ENCODE results near the gene VILL.

Gene VILL

DNA sequence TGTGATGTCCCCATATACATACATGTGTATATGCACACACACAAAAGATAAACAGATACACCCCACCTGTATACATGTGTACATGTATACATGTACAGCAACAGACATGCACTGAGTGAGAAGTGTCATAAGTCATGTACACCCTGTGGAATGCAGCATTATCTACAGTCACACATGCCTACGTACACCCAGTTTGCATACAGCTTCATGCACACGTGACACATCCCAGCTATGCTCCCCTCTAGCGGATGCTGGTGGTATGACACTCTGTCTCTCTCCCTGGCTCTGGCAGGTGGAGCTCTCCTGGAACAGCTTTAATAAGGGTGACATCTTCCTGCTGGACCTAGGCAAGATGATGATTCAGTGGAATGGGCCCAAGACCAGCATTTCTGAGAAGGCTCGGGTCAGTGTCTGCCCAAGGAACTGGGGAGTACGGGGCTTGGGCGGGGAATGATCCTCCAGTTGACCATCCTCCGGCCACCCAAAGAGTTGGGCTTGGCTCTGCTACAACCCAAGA, 6.3 kb downstream of the VILL start:
- peak; percentile 51 for DNase-seq (ENCODE audit: low read depth, low spot score)
- no peak for TF ChIP-seq POLR2AphosphoS5 (IDR thresholded peaks at IDR 0.05; ENCODE audit: borderline replicate concordance, low read depth, low read length)
- TF ChIP-seq EZH2 (IDR thresholded peaks at IDR 0.05), result no peak
- no peak for TF ChIP-seq FOXP2 (optimal IDR thresholded peaks at IDR 0.05; ENCODE audit: control extremely low read depth, extremely low read length, insufficient read depth)
- Histone ChIP-seq H3K9ac (ENCODE audit: insufficient read length) (no peak overlapping the region), H3K9me3 (ENCODE audit: low read depth, low read length) (no peaks in the 10 kb centered on the region), H3K27ac (no peak overlapping the region), H3K4me3 (no peak overlapping the region), H3K36me3 (ENCODE audit: insufficient read depth, low read length) (no peaks in the 10 kb centered on the region)

DNA sequence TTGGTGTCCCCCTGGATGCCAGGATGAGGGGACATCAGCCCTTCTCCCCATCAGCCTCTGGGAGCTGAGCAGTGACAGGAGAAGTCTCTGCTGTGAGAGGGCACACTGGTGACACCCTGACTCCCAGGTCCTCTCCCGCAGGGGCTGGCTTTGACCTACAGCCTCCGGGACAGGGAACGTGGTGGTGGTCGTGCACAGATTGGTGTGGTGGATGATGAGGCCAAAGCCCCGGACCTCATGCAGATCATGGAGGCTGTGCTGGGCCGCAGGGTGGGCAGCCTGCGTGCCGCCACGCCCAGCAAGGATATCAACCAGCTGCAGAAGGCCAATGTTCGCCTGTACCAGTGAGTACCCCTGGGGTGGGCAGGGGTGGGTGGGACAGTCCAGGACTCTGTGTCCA, 6.8 kb downstream of the VILL start:
- no peak overlapping the region for H3K27ac ChIP-seq
- TF ChIP-seq FOXP2 (optimal IDR thresholded peaks at IDR 0.05; ENCODE audit: control extremely low read depth, extremely low read length, insufficient read depth) (no peak), POLR2AphosphoS5 (IDR thresholded peaks at IDR 0.05; ENCODE audit: borderline replicate concordance, low read depth, low read length) (no peak), EZH2 (IDR thresholded peaks at IDR 0.05) (no peak)
- H3K4me3 ChIP-seq, result no peak overlapping the region
- H3K36me3 ChIP-seq (ENCODE audit: insufficient read depth, low read length), result no peaks in the 10 kb centered on the region
- DNase-seq (ENCODE audit: low read depth, low spot score), result no peak
- no peaks in the 10 kb centered on the region for H3K9me3 ChIP-seq (ENCODE audit: low read depth, low read length)
- H3K9ac ChIP-seq (ENCODE audit: insufficient read length), result no peak overlapping the region

GRCh38 chr3:37997791-37998370, 7.3 kb downstream of the VILL start:
- Histone ChIP-seq H3K36me3 (ENCODE audit: insufficient read depth, low read length) (no peaks in the 10 kb centered on the region), H3K9me3 (ENCODE audit: low read depth, low read length) (no peaks in the 10 kb centered on the region), H3K9ac (ENCODE audit: insufficient read length) (no peak overlapping the region), H3K27ac (no peak overlapping the region), H3K4me3 (no peak overlapping the region)
- no peak for TF ChIP-seq FOXP2 (optimal IDR thresholded peaks at IDR 0.05; ENCODE audit: control extremely low read depth, extremely low read length, insufficient read depth)
- no peak for TF ChIP-seq EZH2 (IDR thresholded peaks at IDR 0.05)
- no peak for TF ChIP-seq POLR2AphosphoS5 (IDR thresholded peaks at IDR 0.05; ENCODE audit: borderline replicate concordance, low read depth, low read length)
- no peak for DNase-seq (ENCODE audit: low read depth, low spot score)

DNA sequence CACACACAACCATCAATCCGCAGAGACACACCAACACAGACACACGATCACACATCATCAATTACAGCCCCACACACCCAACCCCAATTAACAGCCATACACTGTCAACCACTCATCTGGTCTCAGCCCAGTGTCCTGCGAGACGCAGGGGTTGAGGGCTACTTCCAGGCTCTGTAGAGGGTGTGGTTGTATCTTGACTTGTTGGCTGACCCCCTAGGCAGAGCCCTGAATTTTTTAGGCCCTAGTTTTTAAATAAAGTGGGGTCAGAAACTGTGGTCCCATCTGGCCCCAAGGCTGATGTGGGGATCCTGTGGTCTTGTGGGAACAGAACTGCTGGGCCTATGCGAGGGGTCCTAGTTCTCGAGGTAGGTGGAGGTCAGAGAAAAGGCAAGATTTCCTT, 9.2 kb downstream of the VILL start:
- TF ChIP-seq EZH2 (IDR thresholded peaks at IDR 0.05) (no peak), FOXP2 (optimal IDR thresholded peaks at IDR 0.05; ENCODE audit: control extremely low read depth, extremely low read length, insufficient read depth) (no peak), POLR2AphosphoS5 (IDR thresholded peaks at IDR 0.05; ENCODE audit: borderline replicate concordance, low read depth, low read length) (no peak)
- H3K27ac ChIP-seq, result no peak overlapping the region
- H3K4me3 ChIP-seq, result no peak overlapping the region
- H3K9ac ChIP-seq (ENCODE audit: insufficient read length), result no peak overlapping the region
- DNase-seq (ENCODE audit: low read depth, low spot score), result no peak
- no peaks in the 10 kb centered on the region for H3K36me3 ChIP-seq (ENCODE audit: insufficient read depth, low read length)
- no peaks in the 10 kb centered on the region for H3K9me3 ChIP-seq (ENCODE audit: low read depth, low read length)

DNA sequence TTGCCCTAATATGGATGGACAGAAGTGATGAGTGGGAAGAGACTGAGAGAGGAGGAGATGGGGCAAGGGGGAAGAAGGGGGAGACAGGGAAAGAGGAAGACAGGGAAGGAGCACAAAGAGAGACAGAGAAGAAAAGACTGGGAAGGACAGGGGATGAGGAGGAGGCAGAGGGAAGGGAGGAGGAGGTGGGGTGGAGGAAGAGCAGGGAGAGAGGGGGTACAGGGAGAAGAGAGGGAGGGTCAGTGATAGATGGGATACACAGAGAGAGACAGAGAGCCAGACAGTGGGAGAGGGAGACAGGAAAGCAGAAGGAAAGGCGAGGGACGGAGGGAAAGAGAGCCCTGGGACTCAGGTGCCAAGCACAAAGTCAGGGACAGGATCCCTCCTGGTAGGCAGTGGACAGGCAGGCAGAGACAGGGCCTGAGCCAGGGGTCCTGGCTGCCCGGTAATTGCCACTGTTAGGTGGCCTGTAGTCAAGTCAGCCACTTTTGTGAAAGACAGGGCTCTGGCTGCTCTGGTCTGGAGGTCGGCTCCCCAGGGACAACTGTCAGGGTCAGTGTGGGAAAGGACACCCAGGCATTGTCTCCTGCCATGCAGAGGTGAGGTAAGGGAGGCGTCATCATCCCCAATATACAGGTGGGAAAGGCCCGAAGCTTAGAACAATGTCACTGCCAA, 9.8 kb downstream of the VILL start:
- Histone ChIP-seq H3K4me3 (no peak overlapping the region), H3K9me3 (ENCODE audit: low read depth, low read length) (no peaks in the 10 kb centered on the region), H3K36me3 (ENCODE audit: insufficient read depth, low read length) (no peaks in the 10 kb centered on the region), H3K27ac (no peak overlapping the region), H3K9ac (ENCODE audit: insufficient read length) (no peak overlapping the region)
- no peak for TF ChIP-seq EZH2 (IDR thresholded peaks at IDR 0.05)
- no peak for TF ChIP-seq FOXP2 (optimal IDR thresholded peaks at IDR 0.05; ENCODE audit: control extremely low read depth, extremely low read length, insufficient read depth)
- TF ChIP-seq POLR2AphosphoS5 (IDR thresholded peaks at IDR 0.05; ENCODE audit: borderline replicate concordance, low read depth, low read length), result no peak
- DNase-seq (ENCODE audit: low read depth, low spot score), result no peak

GRCh38 chr3:38000965-38001455, 10.4 kb downstream of the VILL start:
- DNase-seq (ENCODE audit: low read depth, low spot score), result no peak
- Histone ChIP-seq H3K36me3 (ENCODE audit: insufficient read depth, low read length) (no peaks in the 10 kb centered on the region), H3K27ac (no peak overlapping the region), H3K9me3 (ENCODE audit: low read depth, low read length) (no peaks in the 10 kb centered on the region), H3K4me3 (no peak overlapping the region), H3K9ac (ENCODE audit: insufficient read length) (no peak overlapping the region)
- TF ChIP-seq EZH2 (IDR thresholded peaks at IDR 0.05) (no peak), FOXP2 (optimal IDR thresholded peaks at IDR 0.05; ENCODE audit: control extremely low read depth, extremely low read length, insufficient read depth) (no peak), POLR2AphosphoS5 (IDR thresholded peaks at IDR 0.05; ENCODE audit: borderline replicate concordance, low read depth, low read length) (no peak)

DNA sequence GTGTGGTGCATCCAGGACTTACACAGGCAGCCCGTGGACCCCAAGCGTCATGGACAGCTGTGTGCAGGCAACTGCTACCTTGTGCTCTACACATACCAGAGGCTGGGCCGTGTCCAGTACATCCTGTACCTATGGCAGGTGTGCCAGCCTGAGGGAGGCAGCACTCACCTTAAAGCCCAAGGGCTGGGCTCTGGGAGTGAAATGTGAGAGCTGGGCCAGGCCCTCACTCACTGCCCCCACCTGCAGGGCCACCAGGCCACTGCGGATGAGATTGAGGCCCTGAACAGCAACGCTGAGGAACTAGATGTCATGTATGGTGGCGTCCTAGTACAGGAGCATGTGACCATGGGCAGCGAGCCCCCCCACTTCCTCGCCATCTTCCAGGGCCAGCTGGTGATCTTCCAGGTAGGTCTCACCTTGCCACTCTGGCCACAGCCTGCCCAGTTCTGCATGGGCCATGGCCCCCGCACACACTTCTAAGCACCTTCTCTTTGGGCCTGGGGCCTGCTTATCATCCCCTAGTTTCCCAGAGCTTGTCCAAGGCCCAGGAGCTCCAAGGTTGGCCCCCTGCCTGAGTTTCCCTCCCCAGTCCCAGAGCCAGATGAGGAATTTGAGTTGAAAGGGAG, 11.0 kb downstream of the VILL start:
- H3K9ac ChIP-seq (ENCODE audit: insufficient read length), result no peak overlapping the region
- no peaks in the 10 kb centered on the region for H3K9me3 ChIP-seq (ENCODE audit: low read depth, low read length)
- TF ChIP-seq POLR2AphosphoS5 (IDR thresholded peaks at IDR 0.05; ENCODE audit: borderline replicate concordance, low read depth, low read length) (no peak), EZH2 (IDR thresholded peaks at IDR 0.05) (no peak), FOXP2 (optimal IDR thresholded peaks at IDR 0.05; ENCODE audit: control extremely low read depth, extremely low read length, insufficient read depth) (no peak)
- H3K4me3 ChIP-seq, result no peak overlapping the region
- no peak overlapping the region for H3K27ac ChIP-seq
- no peaks in the 10 kb centered on the region for H3K36me3 ChIP-seq (ENCODE audit: insufficient read depth, low read length)
- DNase-seq (ENCODE audit: low read depth, low spot score), result no peak

DNA sequence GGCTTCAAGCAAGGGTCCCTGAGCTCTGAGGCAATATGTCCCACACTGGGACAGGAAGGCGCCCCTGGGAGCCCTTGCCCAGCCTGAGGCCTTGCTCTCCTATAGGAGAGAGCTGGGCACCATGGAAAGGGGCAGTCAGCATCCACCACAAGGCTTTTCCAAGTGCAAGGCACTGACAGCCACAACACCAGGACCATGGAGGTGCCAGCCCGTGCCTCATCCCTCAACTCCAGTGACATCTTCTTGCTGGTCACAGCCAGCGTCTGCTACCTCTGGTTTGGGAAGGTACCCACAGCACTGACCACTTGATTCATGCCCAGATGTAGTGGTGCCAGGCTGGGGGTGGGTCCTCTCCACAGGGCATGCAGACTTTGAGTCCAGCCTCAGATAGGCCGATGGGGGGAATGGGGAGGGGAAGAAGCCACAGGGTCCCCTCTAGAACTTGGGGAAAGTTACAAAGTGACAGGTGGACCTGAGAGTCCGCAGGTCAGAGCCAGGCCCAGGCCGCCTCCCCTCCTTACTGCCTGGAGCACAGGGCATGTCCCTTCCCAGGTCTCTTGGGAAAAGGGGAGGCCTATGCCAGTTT, 11.8 kb downstream of the VILL start:
- DNase-seq (ENCODE audit: low read depth, low spot score), result no peak
- Histone ChIP-seq H3K27ac (no peak overlapping the region), H3K36me3 (ENCODE audit: insufficient read depth, low read length) (no peaks in the 10 kb centered on the region), H3K4me3 (no peak overlapping the region), H3K9me3 (ENCODE audit: low read depth, low read length) (no peaks in the 10 kb centered on the region), H3K9ac (ENCODE audit: insufficient read length) (no peak overlapping the region)
- TF ChIP-seq EZH2 (IDR thresholded peaks at IDR 0.05), result no peak
- no peak for TF ChIP-seq POLR2AphosphoS5 (IDR thresholded peaks at IDR 0.05; ENCODE audit: borderline replicate concordance, low read depth, low read length)
- no peak for TF ChIP-seq FOXP2 (optimal IDR thresholded peaks at IDR 0.05; ENCODE audit: control extremely low read depth, extremely low read length, insufficient read depth)

Measured in SK-N-MC (cell line).